AG09319 (cell line): ENCODE results near the gene PRDM16.

ENCODE experiments used
- DNase-seq: peaks from one replicate; pipeline ENCODE4 v3.0.0-alpha.2; 2010; ENCODE audit warnings: low read depth; ENCODE audit errors: extremely low read depth
- CTCF ChIP-seq: IDR thresholded peaks from 2 replicates; pipeline ENCODE4 v1.5.1; 2011; ENCODE audit warnings: low read depth, mild to moderate bottlenecking, inconsistent platforms, low read length, moderate library complexity

PRDM16 gene

GRCh38 chr1:3422638-3423037 is 353.6 kb downstream of the PRDM16 start:
- DNase-seq, result no peak
- TF ChIP-seq CTCF, result no peak

- no peak for DNase-seq
- no peak for TF ChIP-seq CTCF
Observed at GRCh38 chr1:3423245-3423829, 354.3 kb downstream of the PRDM16 start.

GRCh38 chr1:3423896-3424611 is 355.1 kb downstream of the PRDM16 start:
- no peak for TF ChIP-seq CTCF

GRCh38 chr1:3425486-3426215 is 356.6 kb downstream of the PRDM16 start:
- no peak for TF ChIP-seq CTCF
- DNase-seq, result no peak

More at GRCh38 chr1:3423896-3424611, 355.1 kb downstream of the PRDM16 start:
- DNase-seq, result no peak

GRCh38 chr1:3426956-3427535 is 358.0 kb downstream of the PRDM16 start:
- TF ChIP-seq CTCF, result no peak
- DNase-seq, result no peak

- DNase-seq, result no peak
- no peak for TF ChIP-seq CTCF
Observed at GRCh38 chr1:3427711-3428704, 359.0 kb downstream of the PRDM16 start.
